C1 segment of cervical spinal cord (tissue), 14 donors: ENCODE measurements around the gene FLT4.

Experiments
- DNase-seq, 14 donors: peaks; one replicate each; lab custom pipeline; 2025; lab: John Stamatoyannopoulos, UW

Gene FLT4

GRCh38 chr5:180593446-180594206 lies 55.8 kb downstream of the FLT4 start:
- no peak for DNase-seq

GRCh38 chr5:180592176-180592575 lies 57.2 kb downstream of the FLT4 start:
- no peak for DNase-seq

- no peak for DNase-seq
These were observed 58.0 kb downstream of the FLT4 start, which contains the start of gene SCGB3A1 for GRCh38 chr5:180591311-180591887. Gene SCGB3A1, minus strand, starts transcription at chr5:180591499. Its CDS starts 37 bp downstream, at chr5:180591462.

DNA sequence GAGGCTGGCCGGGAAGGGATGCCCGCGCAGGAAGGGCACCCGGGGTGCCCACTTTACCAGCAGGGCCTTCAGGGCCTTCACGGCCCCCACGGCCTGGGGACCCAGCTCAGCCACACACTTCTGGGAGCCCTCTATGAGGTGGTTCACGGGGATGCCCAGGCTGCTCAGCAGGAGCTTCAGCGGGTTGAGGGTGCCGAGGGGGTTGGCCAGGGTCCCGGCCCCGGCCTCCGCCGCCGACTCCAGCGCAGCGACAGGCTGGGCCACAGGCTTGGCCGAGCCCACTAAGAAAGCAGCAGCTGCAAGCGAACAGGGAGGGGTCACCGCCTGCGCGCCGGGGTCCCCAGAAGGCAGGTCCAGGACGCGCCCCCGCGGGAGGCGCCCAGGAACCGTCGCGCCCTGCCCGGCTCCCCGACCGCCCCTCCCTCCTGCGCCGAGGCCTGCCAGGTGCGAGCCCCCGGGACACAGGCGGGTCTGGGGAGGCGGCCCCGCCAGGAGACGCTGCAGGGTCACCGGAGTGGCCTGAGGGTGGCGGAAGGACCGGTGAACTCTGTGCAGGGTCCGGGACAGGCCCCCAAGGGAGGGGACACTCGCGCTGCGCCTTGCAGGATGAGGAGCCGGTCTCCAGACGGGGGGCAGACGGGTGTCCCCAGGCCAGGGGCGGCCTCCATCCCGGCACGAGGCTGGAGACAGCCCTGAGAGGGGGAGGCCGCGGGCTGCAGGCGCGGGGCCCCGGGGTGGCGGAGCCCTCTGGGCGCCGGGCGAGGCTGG lies 58.7 kb downstream of the FLT4 start:
- DNase-seq = no peak

DNA sequence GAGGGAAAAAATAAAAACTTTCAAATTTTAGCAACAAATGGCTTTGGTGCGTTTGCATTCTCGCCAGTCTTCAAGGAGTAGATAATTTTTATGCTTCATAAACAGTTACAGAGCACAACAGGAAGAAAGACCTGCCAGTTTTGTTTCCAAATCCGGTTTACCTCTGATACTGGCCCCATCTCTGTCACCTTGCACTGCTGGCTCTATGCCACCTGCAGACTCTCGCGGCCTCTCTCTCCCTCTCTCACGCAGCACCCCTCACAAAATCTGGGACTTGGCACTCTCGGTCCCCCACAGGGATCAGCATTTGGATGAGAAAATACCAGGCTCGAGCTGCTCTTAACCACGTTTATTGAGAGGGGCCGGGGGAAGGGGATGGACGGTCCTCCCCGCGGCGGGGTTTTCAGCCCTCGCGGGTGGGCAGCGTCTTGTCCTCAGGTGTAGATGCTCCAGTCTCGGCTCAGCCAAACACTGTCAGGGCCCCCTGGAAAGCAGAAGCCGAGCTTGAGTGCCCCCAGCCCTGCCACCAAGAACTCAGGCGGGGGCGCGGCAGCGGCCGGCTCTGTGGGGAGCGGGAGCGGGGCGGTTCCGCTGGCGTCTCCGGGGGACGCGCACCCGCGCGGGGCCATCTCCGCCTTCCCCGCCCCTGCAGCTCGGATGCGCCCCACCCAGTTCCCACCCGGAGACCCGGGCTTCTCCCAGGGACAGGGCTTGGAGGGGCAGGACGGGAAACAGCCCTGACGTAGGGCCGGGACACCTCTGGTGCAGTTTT lies 59.4 kb downstream of the FLT4 start:
- DNase-seq = no peak

GRCh38 chr5:180586870-180587269 lies 62.5 kb downstream of the FLT4 start:
- no peak for DNase-seq

- DNase-seq = no peak
These were observed 63.2 kb downstream of the FLT4 start for GRCh38 chr5:180586204-180586603.

DNA sequence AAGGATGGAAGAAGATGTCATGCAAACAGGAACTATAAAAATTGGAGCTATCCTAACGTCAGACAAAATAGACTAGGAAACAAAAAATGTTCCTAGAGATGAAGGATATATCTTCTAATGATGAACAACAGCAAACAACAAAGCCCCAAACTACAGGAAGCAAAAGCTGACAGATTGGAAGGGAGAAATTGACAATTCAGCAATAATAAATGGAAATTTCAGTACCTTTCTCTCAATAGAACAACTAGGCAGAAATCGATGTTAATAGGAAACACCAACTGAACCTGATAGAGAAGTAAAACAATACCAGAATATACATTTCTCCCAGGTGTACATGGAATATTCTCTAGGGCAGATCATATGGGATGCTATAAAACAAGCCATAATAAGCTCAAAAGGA lies 65.7 kb downstream of the FLT4 start:
- DNase-seq = no peak

GRCh38 chr5:180580681-180581080 lies 68.7 kb downstream of the FLT4 start:
- DNase-seq = no peak

- no peak for DNase-seq
These were observed 73.8 kb downstream of the FLT4 start for GRCh38 chr5:180575571-180575970.

DNA sequence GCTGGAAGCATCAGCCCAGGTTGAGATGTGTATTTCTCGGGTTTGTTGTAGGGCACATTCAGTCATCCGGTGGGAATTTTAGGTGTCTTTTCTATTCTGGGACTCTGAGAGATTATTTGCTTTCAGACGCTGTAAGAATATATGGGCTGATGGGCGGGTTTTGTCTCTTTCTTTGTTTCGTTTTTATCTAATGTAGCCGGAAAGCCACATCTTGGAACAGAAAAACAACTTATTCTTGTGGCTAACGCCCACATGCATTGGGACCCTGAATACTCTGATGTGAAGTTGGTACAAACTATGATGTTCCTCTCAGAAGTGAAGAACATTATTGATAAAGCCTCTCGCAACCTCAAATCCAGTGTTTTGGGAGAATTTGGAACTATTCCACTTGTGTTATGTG lies 80.5 kb downstream of the FLT4 start:
- DNase-seq = no peak

GRCh38 chr5:180563994-180564393 lies 85.4 kb downstream of the FLT4 start:
- no peak for DNase-seq

DNA sequence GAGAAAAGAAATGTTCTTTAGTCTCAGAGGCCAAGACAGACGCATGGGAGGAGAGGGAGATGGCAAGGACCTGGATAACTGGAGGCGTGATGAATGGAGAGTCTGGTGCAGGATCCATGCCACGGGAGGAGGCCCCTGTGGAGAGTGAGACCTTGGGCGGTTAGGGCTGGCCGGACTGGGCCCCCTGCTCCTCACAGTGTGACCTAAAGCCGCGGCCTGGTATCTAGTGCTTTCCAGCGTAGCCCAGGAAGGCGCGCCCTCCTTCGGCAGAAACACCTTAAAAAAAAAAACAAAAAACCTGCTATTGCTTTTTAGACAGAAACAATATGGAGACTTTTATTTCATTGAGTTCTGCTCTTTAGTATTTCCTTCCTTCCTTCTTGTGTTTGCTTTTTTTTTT lies 91.2 kb downstream of the FLT4 start:
- no peak for DNase-seq

GRCh38 chr5:180557217-180557809 lies 92.1 kb downstream of the FLT4 start:
- no peak for DNase-seq

- DNase-seq = no peak
These were observed 94.1 kb downstream of the FLT4 start for GRCh38 chr5:180555168-180555921.

DNA sequence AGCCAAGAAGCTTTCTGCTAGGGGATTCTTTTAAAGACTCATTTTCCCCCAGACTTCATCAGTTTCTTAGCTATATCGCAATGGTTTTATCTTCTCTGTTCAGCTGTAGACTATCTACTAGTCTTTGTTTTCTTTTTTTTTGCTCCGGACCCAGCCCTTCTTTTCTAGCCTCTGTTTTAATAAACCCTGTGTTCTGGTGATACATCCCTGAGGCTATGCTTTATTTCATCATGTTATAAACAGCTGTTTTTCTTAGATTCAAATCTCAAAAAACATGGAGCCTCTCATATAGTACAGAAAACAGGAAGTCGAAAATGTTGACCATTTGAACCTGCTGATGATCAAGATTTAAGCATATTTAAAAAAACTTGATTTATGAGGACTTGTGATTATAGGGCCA lies 95.9 kb downstream of the FLT4 start:
- DNase-seq = no peak
